ENCODE results near the gene RSRP1. TPM values are rescaled to one million over a fixed set of nuclear protein-coding genes. Genes with fewer than 3 reads are reported as not detected.
"Not testable (repeated sequence)": the region's sequence is repeated elsewhere in the genome, so short reads cannot be mapped to it uniquely, and the experiment has no call there.

RSRP1 gene
- polyA plus RNA-seq, 2 donors: 45.2 to 264 TPM

GRCh38 chr1:25259813-25260212, 12.6 kb upstream of the RSRP1 start:
- not testable (repeated sequence) for H3K36me3 ChIP-seq (ENCODE audit: control insufficient read depth in 2 of 2, insufficient read depth in 2 of 2, low read length in 1 of 2); H3K4me1 ChIP-seq (ENCODE audit: control insufficient read depth in 2 of 2, insufficient read depth in 2 of 2, low read length in 1 of 2); H3K9me3 ChIP-seq (ENCODE audit: control insufficient read depth in 2 of 2, insufficient read depth in 1 of 2, low read depth in 1 of 2, low read length in 1 of 2); H3K4me3 ChIP-seq (ENCODE audit: low read depth in 1 of 2, low read length in 2 of 2); H3K27me3 ChIP-seq (ENCODE audit: control insufficient read depth in 1 of 2, insufficient read depth in 2 of 2, low read length in 2 of 2); H3K27ac ChIP-seq (ENCODE audit: low read depth in 2 of 2, low read length in 1 of 2)
- WGBS, 2 donors: 57 to 67% methylated on average over 6 to 7 of the region's 7 CpGs

GRCh38 chr1:25257196-25257595, 9.9 kb upstream of the RSRP1 start:
- no peaks in the 10 kb centered on the region for H3K9me3 ChIP-seq (ENCODE audit: control insufficient read depth in 2 of 2, insufficient read depth in 1 of 2, low read depth in 1 of 2, low read length in 1 of 2)
- 54 to 57% methylated on average over 1 of the region's 1 CpG for WGBS, 2 donors
- H3K4me1 ChIP-seq (ENCODE audit: control insufficient read depth in 2 of 2, insufficient read depth in 2 of 2, low read length in 1 of 2): no peaks in the 10 kb centered on the region
- H3K36me3 ChIP-seq (ENCODE audit: control insufficient read depth in 2 of 2, insufficient read depth in 2 of 2, low read length in 1 of 2): no peaks in the 10 kb centered on the region
- no peak overlapping the region for H3K4me3 ChIP-seq (ENCODE audit: low read depth in 1 of 2, low read length in 2 of 2)
- H3K27ac ChIP-seq (ENCODE audit: low read depth in 2 of 2, low read length in 1 of 2): no peak overlapping the region
- H3K27me3 ChIP-seq (ENCODE audit: control insufficient read depth in 1 of 2, insufficient read depth in 2 of 2, low read length in 2 of 2): no peaks in the 10 kb centered on the region

- Histone ChIP-seq H3K27me3 (ENCODE audit: control insufficient read depth in 1 of 2, insufficient read depth in 2 of 2, low read length in 2 of 2) (no peaks in the 10 kb centered on the region), H3K27ac (ENCODE audit: low read depth in 2 of 2, low read length in 1 of 2) (no peak overlapping the region), H3K36me3 (ENCODE audit: control insufficient read depth in 2 of 2, insufficient read depth in 2 of 2, low read length in 1 of 2) (no peaks in the 10 kb centered on the region), H3K4me3 (ENCODE audit: low read depth in 1 of 2, low read length in 2 of 2) (no peak overlapping the region), H3K4me1 (ENCODE audit: control insufficient read depth in 2 of 2, insufficient read depth in 2 of 2, low read length in 1 of 2) (no peaks in the 10 kb centered on the region), H3K9me3 (ENCODE audit: control insufficient read depth in 2 of 2, insufficient read depth in 1 of 2, low read depth in 1 of 2, low read length in 1 of 2) (no peaks in the 10 kb centered on the region)
- 96 to 97% methylated on average over 5 of the region's 5 CpGs for WGBS, 2 donors
These were observed 9.3 kb upstream of the RSRP1 start for GRCh38 chr1:25256578-25256965.

- 79 to 90% methylated on average over 18 of the region's 18 CpGs for WGBS, 2 donors
- no peaks in the 10 kb centered on the region for H3K4me1 ChIP-seq (ENCODE audit: control insufficient read depth in 2 of 2, insufficient read depth in 2 of 2, low read length in 1 of 2)
- no peak overlapping the region for H3K4me3 ChIP-seq (ENCODE audit: low read depth in 1 of 2, low read length in 2 of 2)
- no peak overlapping the region for H3K27ac ChIP-seq (ENCODE audit: low read depth in 2 of 2, low read length in 1 of 2)
- no peaks in the 10 kb centered on the region for H3K36me3 ChIP-seq (ENCODE audit: control insufficient read depth in 2 of 2, insufficient read depth in 2 of 2, low read length in 1 of 2)
- no peaks in the 10 kb centered on the region for H3K9me3 ChIP-seq (ENCODE audit: control insufficient read depth in 2 of 2, insufficient read depth in 1 of 2, low read depth in 1 of 2, low read length in 1 of 2)
- H3K27me3 ChIP-seq (ENCODE audit: control insufficient read depth in 1 of 2, insufficient read depth in 2 of 2, low read length in 2 of 2): no peaks in the 10 kb centered on the region
These were observed 8.7 kb upstream of the RSRP1 start for GRCh38 chr1:25255706-25256577.

- 71 to 80% methylated on average over 2 of the region's 2 CpGs for WGBS, 2 donors
- no peaks in the 10 kb centered on the region for H3K27me3 ChIP-seq (ENCODE audit: control insufficient read depth in 1 of 2, insufficient read depth in 2 of 2, low read length in 2 of 2)
- H3K9me3 ChIP-seq (ENCODE audit: control insufficient read depth in 2 of 2, insufficient read depth in 1 of 2, low read depth in 1 of 2, low read length in 1 of 2): no peaks in the 10 kb centered on the region
- H3K36me3 ChIP-seq (ENCODE audit: control insufficient read depth in 2 of 2, insufficient read depth in 2 of 2, low read length in 1 of 2): no peaks in the 10 kb centered on the region
- no peaks in the 10 kb centered on the region for H3K4me1 ChIP-seq (ENCODE audit: control insufficient read depth in 2 of 2, insufficient read depth in 2 of 2, low read length in 1 of 2)
- H3K4me3 ChIP-seq (ENCODE audit: low read depth in 1 of 2, low read length in 2 of 2): no peak overlapping the region
- no peak overlapping the region for H3K27ac ChIP-seq (ENCODE audit: low read depth in 2 of 2, low read length in 1 of 2)
These were observed 6.7 kb upstream of the RSRP1 start for GRCh38 chr1:25253911-25254310.

- Histone ChIP-seq H3K4me3 (ENCODE audit: low read depth in 1 of 2, low read length in 2 of 2) (peak overlapping the region; percentile 97 to 99), H3K4me1 (ENCODE audit: control insufficient read depth in 2 of 2, insufficient read depth in 2 of 2, low read length in 1 of 2) (peaks cover 0 to 2% of the 10 kb centered on the region in 2 donors), H3K27me3 (ENCODE audit: control insufficient read depth in 1 of 2, insufficient read depth in 2 of 2, low read length in 2 of 2) (no peaks in the 10 kb centered on the region), H3K36me3 (ENCODE audit: control insufficient read depth in 2 of 2, insufficient read depth in 2 of 2, low read length in 1 of 2) (peaks cover 9 to 10% of the 10 kb centered on the region in 2 donors), H3K9me3 (ENCODE audit: control insufficient read depth in 2 of 2, insufficient read depth in 1 of 2, low read depth in 1 of 2, low read length in 1 of 2) (no peaks in the 10 kb centered on the region), H3K27ac (ENCODE audit: low read depth in 2 of 2, low read length in 1 of 2) (peak overlapping the region; percentile 94 to 100)
- 21 to 24% methylated on average over 26 to 30 of the region's 30 CpGs for WGBS, 2 donors
These were observed 838 bp upstream of the RSRP1 start for GRCh38 chr1:25247829-25248754.

GRCh38 chr1:25246600-25247023, 642 bp downstream of the RSRP1 start:
- H3K27me3 ChIP-seq (ENCODE audit: control insufficient read depth in 1 of 2, insufficient read depth in 2 of 2, low read length in 2 of 2): no peaks in the 10 kb centered on the region
- peak overlapping the region; percentile 97 to 99 for H3K4me3 ChIP-seq (ENCODE audit: low read depth in 1 of 2, low read length in 2 of 2)
- H3K27ac ChIP-seq (ENCODE audit: low read depth in 2 of 2, low read length in 1 of 2): peak overlapping the region; percentile 100
- H3K9me3 ChIP-seq (ENCODE audit: control insufficient read depth in 2 of 2, insufficient read depth in 1 of 2, low read depth in 1 of 2, low read length in 1 of 2): no peaks in the 10 kb centered on the region
- 0 to 1% methylated on average over 51 to 53 of the region's 53 CpGs for WGBS, 2 donors
- H3K36me3 ChIP-seq (ENCODE audit: control insufficient read depth in 2 of 2, insufficient read depth in 2 of 2, low read length in 1 of 2): peaks cover 9 to 12% of the 10 kb centered on the region in 2 donors
- H3K4me1 ChIP-seq (ENCODE audit: control insufficient read depth in 2 of 2, insufficient read depth in 2 of 2, low read length in 1 of 2): peaks cover 0 to 2% of the 10 kb centered on the region in 2 donors

- peaks cover 0 to 2% of the 10 kb centered on the region in 2 donors for H3K4me1 ChIP-seq (ENCODE audit: control insufficient read depth in 2 of 2, insufficient read depth in 2 of 2, low read length in 1 of 2)
- no peaks in the 10 kb centered on the region for H3K27me3 ChIP-seq (ENCODE audit: control insufficient read depth in 1 of 2, insufficient read depth in 2 of 2, low read length in 2 of 2)
- peak overlapping the region; percentile 100 for H3K27ac ChIP-seq (ENCODE audit: low read depth in 2 of 2, low read length in 1 of 2)
- H3K9me3 ChIP-seq (ENCODE audit: control insufficient read depth in 2 of 2, insufficient read depth in 1 of 2, low read depth in 1 of 2, low read length in 1 of 2): no peaks in the 10 kb centered on the region
- 17 to 19% methylated on average over 30 of the region's 30 CpGs for WGBS, 2 donors
- peak overlapping the region; percentile 97 to 99 for H3K4me3 ChIP-seq (ENCODE audit: low read depth in 1 of 2, low read length in 2 of 2)
- H3K36me3 ChIP-seq (ENCODE audit: control insufficient read depth in 2 of 2, insufficient read depth in 2 of 2, low read length in 1 of 2): peaks cover 9 to 12% of the 10 kb centered on the region in 2 donors
These were observed 1.2 kb downstream of the RSRP1 start for GRCh38 chr1:25245809-25246599.

GRCh38 chr1:25245393-25245792, 1.9 kb downstream of the RSRP1 start:
- no peaks in the 10 kb centered on the region for H3K9me3 ChIP-seq (ENCODE audit: control insufficient read depth in 2 of 2, insufficient read depth in 1 of 2, low read depth in 1 of 2, low read length in 1 of 2)
- no peak overlapping the region for H3K27ac ChIP-seq (ENCODE audit: low read depth in 2 of 2, low read length in 1 of 2)
- peak overlapping the region in 1 of 2 donors; percentile 99 for H3K4me3 ChIP-seq (ENCODE audit: low read depth in 1 of 2, low read length in 2 of 2)
- H3K4me1 ChIP-seq (ENCODE audit: control insufficient read depth in 2 of 2, insufficient read depth in 2 of 2, low read length in 1 of 2): peaks cover 0 to 2% of the 10 kb centered on the region in 2 donors
- peaks cover 9 to 18% of the 10 kb centered on the region in 2 donors for H3K36me3 ChIP-seq (ENCODE audit: control insufficient read depth in 2 of 2, insufficient read depth in 2 of 2, low read length in 1 of 2)
- WGBS, 2 donors: 73 to 75% methylated on average over 5 of the region's 5 CpGs
- H3K27me3 ChIP-seq (ENCODE audit: control insufficient read depth in 1 of 2, insufficient read depth in 2 of 2, low read length in 2 of 2): no peaks in the 10 kb centered on the region

Measured in esophagus (tissue), 2 donors.